SK-N-SH treated with all-trans-retinoic acid at 6 μM for 48 hours (cell line): ENCODE measurements around the gene ZDHHC3.
"Not testable (repeated sequence)": the region's sequence is repeated elsewhere in the genome, so short reads cannot be mapped to it uniquely, and the experiment has no call there.

Source experiments
- ATAC-seq: fragments of 200-7000 bp; cut with Tn5 transposase; 3 replicates; pipeline ENCODE4 v1.9.1; 2020; ENCODE audit warnings: mild to moderate bottlenecking, moderate library complexity
- BACH2 ChIP-seq: fragments of 250-450 bp; sonication (Bioruptor Pico); IDR thresholded peaks from 2 replicates; pipeline ENCODE4 v1.9.0; 2021; ENCODE audit warnings: mild to moderate bottlenecking, borderline replicate concordance
- ESRRG ChIP-seq: fragments of 250-450 bp; sonication (Bioruptor Pico); IDR thresholded peaks from 2 replicates; pipeline ENCODE4 v1.6.1; 2021; ENCODE audit warnings: mild to moderate bottlenecking
- ISL1 ChIP-seq: fragments of 250-450 bp; sonication (Bioruptor Pico); IDR thresholded peaks from 2 replicates; pipeline ENCODE4 v2.1.2; 2022; ENCODE audit warnings: mild to moderate bottlenecking, moderate library complexity
- OSR1 ChIP-seq: fragments of 250-450 bp; sonication (Bioruptor Pico); IDR thresholded peaks from 2 replicates; pipeline ENCODE4 v1.8.0; 2022; ENCODE audit warnings: moderate library complexity, mild to moderate bottlenecking, inconsistent platforms
- RARB ChIP-seq: fragments of 250-450 bp; sonication (Bioruptor Pico); IDR thresholded peaks from 2 replicates; pipeline ENCODE4 v1.8.0; 2021; ENCODE audit warnings: mild to moderate bottlenecking, moderate library complexity
- SNAI2 ChIP-seq: fragments of 250-450 bp; sonication (Bioruptor Pico); IDR thresholded peaks from 2 replicates; pipeline ENCODE4 v1.5.0; 2020; ENCODE audit warnings: mild to moderate bottlenecking, moderate library complexity
- TCF4 ChIP-seq: fragments of 250-450 bp; sonication (Bioruptor Pico); IDR thresholded peaks from 2 replicates; pipeline ENCODE4 v1.8.0; 2021; ENCODE audit warnings: mild to moderate bottlenecking, moderate library complexity, borderline replicate concordance
- TOX ChIP-seq: fragments of 250-450 bp; sonication (Bioruptor Pico); IDR thresholded peaks from 2 replicates; pipeline ENCODE4 v1.8.0; 2021; ENCODE audit warnings: mild to moderate bottlenecking, moderate library complexity, borderline replicate concordance
- TSHZ2 ChIP-seq: fragments of 250-450 bp; sonication (Bioruptor Pico); IDR thresholded peaks from 2 replicates; pipeline ENCODE4 v1.5.0; 2020; ENCODE audit warnings: mild to moderate bottlenecking, moderate library complexity
- ZC3H10 ChIP-seq: fragments of 250-450 bp; sonication (Bioruptor Pico); IDR thresholded peaks from 2 replicates; pipeline ENCODE4 v1.5.1; 2021; ENCODE audit warnings: mild to moderate bottlenecking, moderate library complexity
- ZFP3 ChIP-seq: fragments of 250-450 bp; sonication (Bioruptor Pico); IDR thresholded peaks from 2 replicates; pipeline ENCODE4 v1.5.0; 2020; ENCODE audit warnings: mild to moderate bottlenecking, moderate library complexity
- ZFP30 ChIP-seq: fragments of 450-650 bp; formaldehyde crosslinking; IDR thresholded peaks from 2 replicates; pipeline ENCODE4 v1.5.0; 2022; ENCODE audit warnings: mild to moderate bottlenecking, moderate library complexity
- ZNF565 ChIP-seq: fragments of 450-650 bp; formaldehyde crosslinking; conservative IDR thresholded peaks from 2 replicates; pipeline ENCODE4 v1.5.0; 2020; ENCODE audit warnings: low read depth, mild to moderate bottlenecking, moderate library complexity
- ZNF70 ChIP-seq: fragments of 450-650 bp; formaldehyde crosslinking; IDR thresholded peaks from 2 replicates; pipeline ENCODE4 v1.5.0; 2020; ENCODE audit warnings: mild to moderate bottlenecking, moderate library complexity
- TF ChIP-seq, protein P1 (sequence below): fragments of 250-450 bp; sonication (Bioruptor Pico); IDR thresholded peaks from 2 replicates; pipeline ENCODE4 v1.8.0; 2021; ENCODE audit warnings: low read depth, mild to moderate bottlenecking, moderate library complexity, borderline replicate concordance
- TF ChIP-seq, protein P2 (sequence below): fragments of 250-450 bp; sonication (Bioruptor Pico); IDR thresholded peaks from 2 replicates; pipeline ENCODE4 v1.5.1; 2021; ENCODE audit warnings: mild to moderate bottlenecking, moderate library complexity
- TF ChIP-seq, protein P3 (sequence below): fragments of 250-450 bp; sonication (Bioruptor Pico); IDR thresholded peaks from 2 replicates; pipeline ENCODE4 v1.5.1; 2020; ENCODE audit warnings: low read depth, mild to moderate bottlenecking, moderate library complexity
- TF ChIP-seq, protein P4 (sequence below): fragments of 250-450 bp; sonication (Bioruptor Pico); IDR thresholded peaks from 2 replicates; pipeline ENCODE4 v1.8.0; 2020; ENCODE audit warnings: mild to moderate bottlenecking, moderate library complexity, borderline replicate concordance

The ZDHHC3 gene

GRCh38 chr3:44950275-44950734, 25.7 kb downstream of the ZDHHC3 start:
- TF ChIP-seq, protein P1, sequence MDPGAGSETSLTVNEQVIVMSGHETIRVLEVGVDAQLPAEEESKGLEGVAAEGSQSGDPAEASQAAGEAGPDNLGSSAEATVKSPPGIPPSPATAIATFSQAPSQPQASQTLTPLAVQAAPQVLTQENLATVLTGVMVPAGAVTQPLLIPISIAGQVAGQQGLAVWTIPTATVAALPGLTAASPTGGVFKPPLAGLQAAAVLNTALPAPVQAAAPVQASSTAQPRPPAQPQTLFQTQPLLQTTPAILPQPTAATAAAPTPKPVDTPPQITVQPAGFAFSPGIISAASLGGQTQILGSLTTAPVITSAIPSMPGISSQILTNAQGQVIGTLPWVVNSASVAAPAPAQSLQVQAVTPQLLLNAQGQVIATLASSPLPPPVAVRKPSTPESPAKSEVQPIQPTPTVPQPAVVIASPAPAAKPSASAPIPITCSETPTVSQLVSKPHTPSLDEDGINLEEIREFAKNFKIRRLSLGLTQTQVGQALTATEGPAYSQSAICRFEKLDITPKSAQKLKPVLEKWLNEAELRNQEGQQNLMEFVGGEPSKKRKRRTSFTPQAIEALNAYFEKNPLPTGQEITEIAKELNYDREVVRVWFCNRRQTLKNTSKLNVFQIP (CRISPR knock-in tag) = no peak
- TF ChIP-seq ZC3H10 (CRISPR knock-in tag) = no peak
- no peak for TF ChIP-seq ISL1
- ATAC-seq = no peak

GRCh38 chr3:44949770-44950169, 26.2 kb downstream of the ZDHHC3 start:
- ATAC-seq = not testable (repeated sequence)

DNA sequence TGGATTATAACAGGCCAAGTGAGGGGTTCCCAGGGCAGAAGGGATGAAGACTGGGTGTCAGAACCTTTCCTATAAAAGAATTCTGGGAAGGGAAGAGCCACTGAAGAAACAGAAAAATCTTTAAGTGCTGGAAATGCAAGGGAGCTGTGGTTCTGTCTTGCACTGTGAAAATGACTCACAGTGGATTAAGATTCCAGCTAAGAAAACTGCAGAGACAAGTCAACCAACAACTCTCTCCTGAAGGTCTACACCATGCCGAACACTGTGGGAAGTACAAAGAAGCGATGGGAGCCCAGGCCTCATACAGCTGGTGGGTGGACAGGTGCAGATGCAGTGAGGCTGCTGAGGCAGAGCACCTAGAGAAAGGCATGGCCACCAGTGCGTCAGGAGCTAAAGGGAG, 27.7 kb downstream of the ZDHHC3 start:
- TF ChIP-seq, protein P2, sequence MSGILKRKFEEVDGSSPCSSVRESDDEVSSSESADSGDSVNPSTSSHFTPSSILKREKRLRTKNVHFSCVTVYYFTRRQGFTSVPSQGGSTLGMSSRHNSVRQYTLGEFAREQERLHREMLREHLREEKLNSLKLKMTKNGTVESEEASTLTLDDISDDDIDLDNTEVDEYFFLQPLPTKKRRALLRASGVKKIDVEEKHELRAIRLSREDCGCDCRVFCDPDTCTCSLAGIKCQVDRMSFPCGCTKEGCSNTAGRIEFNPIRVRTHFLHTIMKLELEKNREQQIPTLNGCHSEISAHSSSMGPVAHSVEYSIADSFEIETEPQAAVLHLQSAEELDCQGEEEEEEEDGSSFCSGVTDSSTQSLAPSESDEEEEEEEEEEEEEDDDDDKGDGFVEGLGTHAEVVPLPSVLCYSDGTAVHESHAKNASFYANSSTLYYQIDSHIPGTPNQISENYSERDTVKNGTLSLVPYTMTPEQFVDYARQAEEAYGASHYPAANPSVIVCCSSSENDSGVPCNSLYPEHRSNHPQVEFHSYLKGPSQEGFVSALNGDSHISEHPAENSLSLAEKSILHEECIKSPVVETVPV (CRISPR knock-in tag) = no peak
- no peak for ATAC-seq

GRCh38 chr3:44942202-44942921, 33.6 kb downstream of the ZDHHC3 start:
- peak; percentile 47; the same call in 2 of the 3 replicates for ATAC-seq
- no peak for TF ChIP-seq ZNF565

GRCh38 chr3:44939581-44940036, 36.4 kb downstream of the ZDHHC3 start:
- no peak for ATAC-seq
- TF ChIP-seq OSR1 = no peak
- TF ChIP-seq TSHZ2 = no peak
- TF ChIP-seq, protein P3, sequence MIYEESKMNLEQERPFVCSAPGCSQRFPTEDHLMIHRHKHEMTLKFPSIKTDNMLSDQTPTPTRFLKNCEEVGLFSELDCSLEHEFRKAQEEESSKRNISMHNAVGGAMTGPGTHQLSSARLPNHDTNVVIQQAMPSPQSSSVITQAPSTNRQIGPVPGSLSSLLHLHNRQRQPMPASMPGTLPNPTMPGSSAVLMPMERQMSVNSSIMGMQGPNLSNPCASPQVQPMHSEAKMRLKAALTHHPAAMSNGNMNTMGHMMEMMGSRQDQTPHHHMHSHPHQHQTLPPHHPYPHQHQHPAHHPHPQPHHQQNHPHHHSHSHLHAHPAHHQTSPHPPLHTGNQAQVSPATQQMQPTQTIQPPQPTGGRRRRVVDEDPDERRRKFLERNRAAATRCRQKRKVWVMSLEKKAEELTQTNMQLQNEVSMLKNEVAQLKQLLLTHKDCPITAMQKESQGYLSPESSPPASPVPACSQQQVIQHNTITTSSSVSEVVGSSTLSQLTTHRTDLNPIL (CRISPR knock-in tag) = no peak
- no peak for TF ChIP-seq ZFP3 (CRISPR knock-in tag)
- no peak for TF ChIP-seq ZNF70
- TF ChIP-seq ESRRG = no peak
- no peak for TF ChIP-seq ZC3H10 (CRISPR knock-in tag)
- TF ChIP-seq BACH2 (CRISPR knock-in tag) = no peak
- no peak for TF ChIP-seq ISL1
- TF ChIP-seq ZNF565 = no peak
- no peak for TF ChIP-seq SNAI2 (CRISPR knock-in tag)
- no peak for TF ChIP-seq TOX (CRISPR knock-in tag)
- TF ChIP-seq, protein P4, sequence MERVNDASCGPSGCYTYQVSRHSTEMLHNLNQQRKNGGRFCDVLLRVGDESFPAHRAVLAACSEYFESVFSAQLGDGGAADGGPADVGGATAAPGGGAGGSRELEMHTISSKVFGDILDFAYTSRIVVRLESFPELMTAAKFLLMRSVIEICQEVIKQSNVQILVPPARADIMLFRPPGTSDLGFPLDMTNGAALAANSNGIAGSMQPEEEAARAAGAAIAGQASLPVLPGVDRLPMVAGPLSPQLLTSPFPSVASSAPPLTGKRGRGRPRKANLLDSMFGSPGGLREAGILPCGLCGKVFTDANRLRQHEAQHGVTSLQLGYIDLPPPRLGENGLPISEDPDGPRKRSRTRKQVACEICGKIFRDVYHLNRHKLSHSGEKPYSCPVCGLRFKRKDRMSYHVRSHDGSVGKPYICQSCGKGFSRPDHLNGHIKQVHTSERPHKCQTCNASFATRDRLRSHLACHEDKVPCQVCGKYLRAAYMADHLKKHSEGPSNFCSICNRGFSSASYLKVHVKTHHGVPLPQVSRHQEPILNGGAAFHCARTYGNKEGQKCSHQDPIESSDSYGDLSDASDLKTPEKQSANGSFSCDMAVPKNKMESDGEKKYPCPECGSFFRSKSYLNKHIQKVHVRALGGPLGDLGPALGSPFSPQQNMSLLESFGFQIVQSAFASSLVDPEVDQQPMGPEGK (CRISPR knock-in tag) = no peak
- TF ChIP-seq ZFP30 = no peak
- TF ChIP-seq TCF4 (CRISPR knock-in tag) = no peak
- TF ChIP-seq RARB (CRISPR knock-in tag) = no peak
